ENCODE data around the gene ANKFY1.
"Not testable (repeated sequence)": the region's sequence is repeated elsewhere in the genome, so short reads cannot be mapped to it uniquely, and the experiment has no call there.

The ANKFY1 gene

GRCh38 chr17:4256952-4257351 lies 6.8 kb downstream of the ANKFY1 start:
- no peak for DNase-seq (ENCODE audit: low read depth)

- DNase-seq (ENCODE audit: low read depth): not testable (repeated sequence)
Observed at GRCh38 chr17:4255271-4255670, 8.5 kb downstream of the ANKFY1 start.

- no peak for DNase-seq (ENCODE audit: low read depth)
Observed at GRCh38 chr17:4250887-4251286, 12.9 kb downstream of the ANKFY1 start.

- peak; percentile 43 for DNase-seq (ENCODE audit: low read depth)
Observed at GRCh38 chr17:4249452-4250029, 14.2 kb downstream of the ANKFY1 start.

- DNase-seq (ENCODE audit: low read depth): no peak
Observed at GRCh38 chr17:4248504-4249277, 15.1 kb downstream of the ANKFY1 start.

GRCh38 chr17:4247971-4248388 lies 15.8 kb downstream of the ANKFY1 start:
- no peak for DNase-seq (ENCODE audit: low read depth)

- no peak for DNase-seq (ENCODE audit: low read depth)
Observed at GRCh38 chr17:4247361-4247970, 16.3 kb downstream of the ANKFY1 start.

- DNase-seq (ENCODE audit: low read depth): no peak
Observed at GRCh38 chr17:4246674-4247073, 17.1 kb downstream of the ANKFY1 start.

GRCh38 chr17:4241535-4241934 lies 22.2 kb downstream of the ANKFY1 start:
- DNase-seq (ENCODE audit: low read depth): no peak

- no peak for DNase-seq (ENCODE audit: low read depth)
Observed at GRCh38 chr17:4236456-4236855, 27.3 kb downstream of the ANKFY1 start.

- DNase-seq (ENCODE audit: low read depth): no peak
Observed at GRCh38 chr17:4235372-4236279, 28.2 kb downstream of the ANKFY1 start.

- DNase-seq (ENCODE audit: low read depth): no peak
Observed at GRCh38 chr17:4234401-4234800, 29.4 kb downstream of the ANKFY1 start.

GRCh38 chr17:4233668-4234258 lies 30.0 kb downstream of the ANKFY1 start:
- DNase-seq (ENCODE audit: low read depth): no peak

- DNase-seq (ENCODE audit: low read depth): peak; percentile 50
Observed at GRCh38 chr17:4232168-4232813, 31.5 kb downstream of the ANKFY1 start.

GRCh38 chr17:4229627-4230541 lies 33.9 kb downstream of the ANKFY1 start:
- DNase-seq (ENCODE audit: low read depth): peak; percentile 97

- DNase-seq (ENCODE audit: low read depth): no peak
Observed at GRCh38 chr17:4221899-4222659, 41.7 kb downstream of the ANKFY1 start.

- no peak for DNase-seq (ENCODE audit: low read depth)
Observed at GRCh38 chr17:4221163-4221562, 42.6 kb downstream of the ANKFY1 start.

- peak; percentile 65 for DNase-seq (ENCODE audit: low read depth)
Observed at GRCh38 chr17:4220655-4221054, 43.1 kb downstream of the ANKFY1 start.

GRCh38 chr17:4219241-4219640 lies 44.5 kb downstream of the ANKFY1 start:
- DNase-seq (ENCODE audit: low read depth): no peak

Data from fibroblast of gingiva (primary cell).